ENCODE results near the gene DENND6B. TPM values are rescaled to one million over a fixed set of nuclear protein-coding genes. Genes with fewer than 3 reads are reported as not detected.

DENND6B gene
- total and polyA plus RNA-seq, 2 experiments from 2014 or later, result 0.71 to 1.3 TPM

DNA sequence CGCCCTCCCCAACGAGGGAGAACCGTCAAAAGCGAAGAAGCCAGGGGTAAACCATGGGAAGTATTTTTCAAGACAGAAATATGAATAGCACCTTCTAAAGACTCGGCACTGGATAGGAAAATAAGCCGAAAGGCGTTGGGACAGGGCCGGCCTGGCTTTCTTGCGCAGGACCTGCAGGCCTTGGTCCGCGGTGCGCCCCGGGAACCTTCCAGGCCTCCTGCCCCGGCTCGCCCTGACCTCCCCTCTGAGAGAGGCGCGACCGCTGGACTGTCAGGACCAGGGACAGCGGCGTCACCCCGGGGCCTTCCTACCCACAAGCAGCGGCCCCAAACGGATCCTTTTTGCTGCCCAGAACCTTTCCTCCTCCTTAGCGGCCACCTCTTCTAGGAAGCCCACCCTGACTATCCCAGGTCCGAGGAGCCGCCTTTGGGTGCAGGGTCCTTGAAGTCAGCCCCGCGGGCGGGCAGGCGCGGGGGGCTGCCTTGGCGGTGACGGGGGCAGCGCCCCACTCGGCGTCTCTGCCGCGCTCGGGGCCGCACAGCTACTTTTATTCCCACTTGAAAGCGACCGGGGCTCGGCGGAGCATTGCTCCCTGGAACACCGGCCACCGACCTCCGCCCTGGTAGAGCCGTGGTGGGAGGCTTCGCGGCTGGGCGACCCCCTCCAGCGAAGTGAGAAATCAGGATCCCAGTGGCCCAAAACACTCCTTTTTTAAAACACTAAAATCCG, 56.0 kb downstream of the DENND6B start:
- Mint-ChIP-seq H3K9me3 (peaks cover 4% of the 10 kb centered on the region), H3K4me1 (peaks cover 4% of the 10 kb centered on the region; the same call in 1 of the 3 replicates), H3K4me3 (peak overlapping the region; percentile 57), H3K36me3 (ENCODE audit: low read depth) (peaks cover 19% of the 10 kb centered on the region), H3K27ac (no peak overlapping the region), H3K27me3 (ENCODE audit: insufficient read depth, low read depth, poor library complexity) (peaks cover 40% of the 10 kb centered on the region)
- Histone ChIP-seq H3K4me1 (ENCODE audit: insufficient read depth) (peaks cover 6% of the 10 kb centered on the region; the same call in 1 of the 2 replicates), H3K27me3 (ENCODE audit: insufficient read depth) (peaks cover 61% of the 10 kb centered on the region), H3K27ac (ENCODE audit: low read depth) (no peak overlapping the region), H3K4me2 (peak overlapping the region; percentile 86), H3K36me3 (ENCODE audit: insufficient read depth) (no peaks in the 10 kb centered on the region), H3K4me3 (peak overlapping the region; percentile 63), H3F3A (replicated peaks; ENCODE audit: low read depth) (peaks cover 8% of the 10 kb centered on the region; the same call in 1 of the 2 replicates), H2AFZ (no peak overlapping the region), H4K20me1 (replicated peaks; ENCODE audit: insufficient read depth) (no peaks in the 10 kb centered on the region; the same call in 1 of the 2 replicates), H3K9me2 (ENCODE audit: insufficient read depth) (no peaks in the 10 kb centered on the region), H3K79me2 (replicated peaks; ENCODE audit: insufficient read depth) (no peaks in the 10 kb centered on the region)
- no peak for TF ChIP-seq EZH2phosphoT487 (IDR thresholded peaks at IDR 0.05; ENCODE audit: unreplicated experiment)
- TF ChIP-seq, protein P1, sequence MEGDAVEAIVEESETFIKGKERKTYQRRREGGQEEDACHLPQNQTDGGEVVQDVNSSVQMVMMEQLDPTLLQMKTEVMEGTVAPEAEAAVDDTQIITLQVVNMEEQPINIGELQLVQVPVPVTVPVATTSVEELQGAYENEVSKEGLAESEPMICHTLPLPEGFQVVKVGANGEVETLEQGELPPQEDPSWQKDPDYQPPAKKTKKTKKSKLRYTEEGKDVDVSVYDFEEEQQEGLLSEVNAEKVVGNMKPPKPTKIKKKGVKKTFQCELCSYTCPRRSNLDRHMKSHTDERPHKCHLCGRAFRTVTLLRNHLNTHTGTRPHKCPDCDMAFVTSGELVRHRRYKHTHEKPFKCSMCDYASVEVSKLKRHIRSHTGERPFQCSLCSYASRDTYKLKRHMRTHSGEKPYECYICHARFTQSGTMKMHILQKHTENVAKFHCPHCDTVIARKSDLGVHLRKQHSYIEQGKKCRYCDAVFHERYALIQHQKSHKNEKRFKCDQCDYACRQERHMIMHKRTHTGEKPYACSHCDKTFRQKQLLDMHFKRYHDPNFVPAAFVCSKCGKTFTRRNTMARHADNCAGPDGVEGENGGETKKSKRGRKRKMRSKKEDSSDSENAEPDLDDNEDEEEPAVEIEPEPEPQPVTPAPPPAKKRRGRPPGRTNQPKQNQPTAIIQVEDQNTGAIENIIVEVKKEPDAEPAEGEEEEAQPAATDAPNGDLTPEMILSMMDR (conservative IDR thresholded peaks at IDR 0.05; ENCODE audit: low read depth in 2 of 2), result no peak
- no peak for TF ChIP-seq POLR2AphosphoS5 (IDR thresholded peaks at IDR 0.05; ENCODE audit: low read depth)
- TF ChIP-seq, protein P2, sequence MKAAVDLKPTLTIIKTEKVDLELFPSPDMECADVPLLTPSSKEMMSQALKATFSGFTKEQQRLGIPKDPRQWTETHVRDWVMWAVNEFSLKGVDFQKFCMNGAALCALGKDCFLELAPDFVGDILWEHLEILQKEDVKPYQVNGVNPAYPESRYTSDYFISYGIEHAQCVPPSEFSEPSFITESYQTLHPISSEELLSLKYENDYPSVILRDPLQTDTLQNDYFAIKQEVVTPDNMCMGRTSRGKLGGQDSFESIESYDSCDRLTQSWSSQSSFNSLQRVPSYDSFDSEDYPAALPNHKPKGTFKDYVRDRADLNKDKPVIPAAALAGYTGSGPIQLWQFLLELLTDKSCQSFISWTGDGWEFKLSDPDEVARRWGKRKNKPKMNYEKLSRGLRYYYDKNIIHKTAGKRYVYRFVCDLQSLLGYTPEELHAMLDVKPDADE (IDR thresholded peaks at IDR 0.05), result no peak
- TF ChIP-seq ZNF331 (CRISPR knock-in tag; IDR thresholded peaks at IDR 0.05; ENCODE audit: low read depth), result no peak
- TF ChIP-seq, protein P3, sequence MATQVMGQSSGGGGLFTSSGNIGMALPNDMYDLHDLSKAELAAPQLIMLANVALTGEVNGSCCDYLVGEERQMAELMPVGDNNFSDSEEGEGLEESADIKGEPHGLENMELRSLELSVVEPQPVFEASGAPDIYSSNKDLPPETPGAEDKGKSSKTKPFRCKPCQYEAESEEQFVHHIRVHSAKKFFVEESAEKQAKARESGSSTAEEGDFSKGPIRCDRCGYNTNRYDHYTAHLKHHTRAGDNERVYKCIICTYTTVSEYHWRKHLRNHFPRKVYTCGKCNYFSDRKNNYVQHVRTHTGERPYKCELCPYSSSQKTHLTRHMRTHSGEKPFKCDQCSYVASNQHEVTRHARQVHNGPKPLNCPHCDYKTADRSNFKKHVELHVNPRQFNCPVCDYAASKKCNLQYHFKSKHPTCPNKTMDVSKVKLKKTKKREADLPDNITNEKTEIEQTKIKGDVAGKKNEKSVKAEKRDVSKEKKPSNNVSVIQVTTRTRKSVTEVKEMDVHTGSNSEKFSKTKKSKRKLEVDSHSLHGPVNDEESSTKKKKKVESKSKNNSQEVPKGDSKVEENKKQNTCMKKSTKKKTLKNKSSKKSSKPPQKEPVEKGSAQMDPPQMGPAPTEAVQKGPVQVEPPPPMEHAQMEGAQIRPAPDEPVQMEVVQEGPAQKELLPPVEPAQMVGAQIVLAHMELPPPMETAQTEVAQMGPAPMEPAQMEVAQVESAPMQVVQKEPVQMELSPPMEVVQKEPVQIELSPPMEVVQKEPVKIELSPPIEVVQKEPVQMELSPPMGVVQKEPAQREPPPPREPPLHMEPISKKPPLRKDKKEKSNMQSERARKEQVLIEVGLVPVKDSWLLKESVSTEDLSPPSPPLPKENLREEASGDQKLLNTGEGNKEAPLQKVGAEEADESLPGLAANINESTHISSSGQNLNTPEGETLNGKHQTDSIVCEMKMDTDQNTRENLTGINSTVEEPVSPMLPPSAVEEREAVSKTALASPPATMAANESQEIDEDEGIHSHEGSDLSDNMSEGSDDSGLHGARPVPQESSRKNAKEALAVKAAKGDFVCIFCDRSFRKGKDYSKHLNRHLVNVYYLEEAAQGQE (IDR thresholded peaks at IDR 0.05; ENCODE audit: unreplicated experiment), result peak; percentile 94
- no peak for TF ChIP-seq ZNF114 (CRISPR knock-in tag; IDR thresholded peaks at IDR 0.05)
- no peak for TF ChIP-seq NANOG (IDR thresholded peaks at IDR 0.05; ENCODE audit: borderline replicate concordance)
- TF ChIP-seq EZH2 (IDR thresholded peaks at IDR 0.05; ENCODE audit: low read depth, unreplicated experiment), result peak; percentile 60
- no peak for TF ChIP-seq STAT1 (IDR thresholded peaks at IDR 0.05; ENCODE audit: unreplicated experiment)
- TF ChIP-seq JUNB (IDR thresholded peaks at IDR 0.05; ENCODE audit: unreplicated experiment), result no peak
- TF ChIP-seq CREB1 (CRISPR knock-in tag; IDR thresholded peaks at IDR 0.05; ENCODE audit: low read depth), result no peak
- TF ChIP-seq, protein P4, sequence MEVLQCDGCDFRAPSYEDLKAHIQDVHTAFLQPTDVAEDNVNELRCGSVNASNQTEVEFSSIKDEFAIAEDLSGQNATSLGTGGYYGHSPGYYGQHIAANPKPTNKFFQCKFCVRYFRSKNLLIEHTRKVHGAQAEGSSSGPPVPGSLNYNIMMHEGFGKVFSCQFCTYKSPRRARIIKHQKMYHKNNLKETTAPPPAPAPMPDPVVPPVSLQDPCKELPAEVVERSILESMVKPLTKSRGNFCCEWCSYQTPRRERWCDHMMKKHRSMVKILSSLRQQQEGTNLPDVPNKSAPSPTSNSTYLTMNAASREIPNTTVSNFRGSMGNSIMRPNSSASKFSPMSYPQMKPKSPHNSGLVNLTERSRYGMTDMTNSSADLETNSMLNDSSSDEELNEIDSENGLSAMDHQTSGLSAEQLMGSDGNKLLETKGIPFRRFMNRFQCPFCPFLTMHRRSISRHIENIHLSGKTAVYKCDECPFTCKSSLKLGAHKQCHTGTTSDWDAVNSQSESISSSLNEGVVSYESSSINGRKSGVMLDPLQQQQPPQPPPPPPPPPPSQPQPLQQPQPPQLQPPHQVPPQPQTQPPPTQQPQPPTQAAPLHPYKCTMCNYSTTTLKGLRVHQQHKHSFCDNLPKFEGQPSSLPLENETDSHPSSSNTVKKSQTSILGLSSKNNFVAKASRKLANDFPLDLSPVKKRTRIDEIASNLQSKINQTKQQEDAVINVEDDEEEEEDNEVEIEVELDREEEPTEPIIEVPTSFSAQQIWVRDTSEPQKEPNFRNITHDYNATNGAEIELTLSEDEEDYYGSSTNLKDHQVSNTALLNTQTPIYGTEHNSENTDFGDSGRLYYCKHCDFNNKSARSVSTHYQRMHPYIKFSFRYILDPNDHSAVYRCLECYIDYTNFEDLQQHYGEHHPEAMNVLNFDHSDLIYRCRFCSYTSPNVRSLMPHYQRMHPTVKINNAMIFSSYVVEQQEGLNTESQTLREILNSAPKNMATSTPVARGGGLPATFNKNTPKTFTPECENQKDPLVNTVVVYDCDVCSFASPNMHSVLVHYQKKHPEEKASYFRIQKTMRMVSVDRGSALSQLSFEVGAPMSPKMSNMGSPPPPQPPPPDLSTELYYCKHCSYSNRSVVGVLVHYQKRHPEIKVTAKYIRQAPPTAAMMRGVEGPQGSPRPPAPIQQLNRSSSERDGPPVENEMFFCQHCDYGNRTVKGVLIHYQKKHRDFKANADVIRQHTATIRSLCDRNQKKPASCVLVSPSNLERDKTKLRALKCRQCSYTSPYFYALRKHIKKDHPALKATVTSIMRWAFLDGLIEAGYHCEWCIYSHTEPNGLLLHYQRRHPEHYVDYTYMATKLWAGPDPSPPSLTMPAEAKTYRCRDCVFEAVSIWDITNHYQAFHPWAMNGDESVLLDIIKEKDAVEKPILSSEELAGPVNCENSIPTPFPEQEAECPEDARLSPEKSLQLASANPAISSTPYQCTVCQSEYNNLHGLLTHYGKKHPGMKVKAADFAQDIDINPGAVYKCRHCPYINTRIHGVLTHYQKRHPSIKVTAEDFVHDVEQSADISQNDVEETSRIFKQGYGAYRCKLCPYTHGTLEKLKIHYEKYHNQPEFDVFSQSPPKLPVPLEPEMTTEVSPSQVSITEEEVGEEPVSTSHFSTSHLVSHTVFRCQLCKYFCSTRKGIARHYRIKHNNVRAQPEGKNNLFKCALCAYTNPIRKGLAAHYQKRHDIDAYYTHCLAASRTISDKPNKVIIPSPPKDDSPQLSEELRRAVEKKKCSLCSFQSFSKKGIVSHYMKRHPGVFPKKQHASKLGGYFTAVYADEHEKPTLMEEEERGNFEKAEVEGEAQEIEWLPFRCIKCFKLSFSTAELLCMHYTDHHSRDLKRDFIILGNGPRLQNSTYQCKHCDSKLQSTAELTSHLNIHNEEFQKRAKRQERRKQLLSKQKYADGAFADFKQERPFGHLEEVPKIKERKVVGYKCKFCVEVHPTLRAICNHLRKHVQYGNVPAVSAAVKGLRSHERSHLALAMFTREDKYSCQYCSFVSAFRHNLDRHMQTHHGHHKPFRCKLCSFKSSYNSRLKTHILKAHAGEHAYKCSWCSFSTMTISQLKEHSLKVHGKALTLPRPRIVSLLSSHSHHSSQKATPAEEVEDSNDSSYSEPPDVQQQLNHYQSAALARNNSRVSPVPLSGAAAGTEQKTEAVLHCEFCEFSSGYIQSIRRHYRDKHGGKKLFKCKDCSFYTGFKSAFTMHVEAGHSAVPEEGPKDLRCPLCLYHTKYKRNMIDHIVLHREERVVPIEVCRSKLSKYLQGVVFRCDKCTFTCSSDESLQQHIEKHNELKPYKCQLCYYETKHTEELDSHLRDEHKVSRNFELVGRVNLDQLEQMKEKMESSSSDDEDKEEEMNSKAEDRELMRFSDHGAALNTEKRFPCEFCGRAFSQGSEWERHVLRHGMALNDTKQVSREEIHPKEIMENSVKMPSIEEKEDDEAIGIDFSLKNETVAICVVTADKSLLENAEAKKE (CRISPR knock-in tag; IDR thresholded peaks at IDR 0.05), result no peak
- DNase-seq (ENCODE audit: low spot score), result peak; percentile 92
- peak; percentile 55 for ATAC-seq

Data from GM23338 (cell line).